HG02970 (cell line): Measurements from ENCODE around the gene TARM1.
"Not testable (repeated sequence)": the region's sequence is repeated elsewhere in the genome, so short reads cannot be mapped to it uniquely, and the experiment has no call there.

ENCODE experiments used
- ATAC-seq: cut with Tn5 transposase; IDR thresholded peaks from one replicate; pipeline ENCODE4 v1.9.1; 2021; ENCODE audit warnings: mild to moderate bottlenecking, moderate library complexity, moderate number of reproducible peaks; ENCODE audit not compliant: unreplicated experiment, low FRiP score

The TARM1 gene

DNA sequence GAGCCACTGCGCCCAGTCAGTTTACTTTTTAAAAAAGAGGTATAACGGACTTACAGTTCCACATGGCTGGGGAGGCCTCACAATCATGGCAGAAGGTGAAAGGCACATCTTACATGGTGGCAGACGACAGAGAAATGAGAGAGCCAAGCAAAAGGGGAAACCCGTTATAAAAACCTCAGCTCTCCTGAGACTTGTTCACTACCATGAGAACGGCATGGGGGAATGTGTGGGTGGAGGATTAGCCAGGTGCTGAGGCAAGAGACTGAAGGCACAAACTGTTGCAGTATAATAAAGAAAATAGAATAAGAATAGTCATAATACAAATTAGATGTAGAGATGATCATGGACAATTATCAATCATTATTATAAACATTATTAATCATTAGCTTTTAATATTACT is 44.6 kb downstream of the TARM1 start:
- not testable (repeated sequence) for ATAC-seq

- no peak for ATAC-seq
Observed at GRCh38 chr19:54035215-54036178, 45.7 kb downstream of the TARM1 start.

- no peak for ATAC-seq
Observed at GRCh38 chr19:54030895-54031586, 50.1 kb downstream of the TARM1 start.

DNA sequence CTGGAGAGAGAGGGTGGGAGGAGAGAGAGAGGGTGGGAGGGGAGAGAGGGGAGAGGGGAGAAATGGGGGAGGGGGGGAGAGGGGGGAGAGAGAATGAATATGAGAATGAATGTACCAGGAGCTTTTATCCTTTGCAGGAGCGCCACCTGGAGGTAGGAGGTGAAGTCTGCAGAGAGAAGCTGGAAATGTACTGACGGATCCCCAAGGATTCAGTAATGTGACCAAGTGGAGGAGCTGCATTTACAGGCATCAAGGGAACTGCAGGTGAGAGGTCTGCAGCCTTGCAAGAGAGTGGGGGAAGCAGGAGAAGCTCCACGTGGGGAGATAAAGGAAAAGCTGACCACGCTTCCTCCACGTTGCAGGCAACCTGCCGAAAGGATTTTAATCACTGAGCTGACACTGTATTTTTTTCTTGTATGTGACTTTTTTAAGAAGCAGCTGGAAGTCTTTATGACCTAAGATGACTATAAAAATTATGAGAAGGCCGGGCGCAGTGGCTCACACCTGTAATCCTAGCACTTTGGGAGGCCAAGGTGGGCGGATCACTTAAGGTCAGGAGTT is 51.2 kb downstream of the TARM1 start:
- ATAC-seq = no peak

DNA sequence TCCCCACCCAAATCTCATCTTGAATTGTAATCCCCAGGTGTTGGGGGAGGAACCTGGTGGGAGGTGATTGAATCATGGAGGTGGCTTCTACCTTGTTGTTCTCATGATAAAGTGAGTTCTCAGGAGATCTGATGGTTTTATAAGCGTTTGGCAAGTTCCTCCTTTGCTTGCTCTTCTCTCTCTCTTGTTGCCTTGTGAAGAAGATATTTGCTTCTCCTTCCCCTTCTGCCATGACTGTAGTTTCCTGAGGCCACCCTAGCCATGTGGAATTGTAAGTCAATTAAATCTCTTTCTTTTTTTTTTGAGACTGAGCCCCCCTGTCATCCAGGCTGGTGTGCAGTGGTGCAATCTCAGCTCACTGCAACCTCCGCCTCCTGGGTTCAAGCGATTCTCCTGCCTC is 51.9 kb downstream of the TARM1 start:
- no peak for ATAC-seq

DNA sequence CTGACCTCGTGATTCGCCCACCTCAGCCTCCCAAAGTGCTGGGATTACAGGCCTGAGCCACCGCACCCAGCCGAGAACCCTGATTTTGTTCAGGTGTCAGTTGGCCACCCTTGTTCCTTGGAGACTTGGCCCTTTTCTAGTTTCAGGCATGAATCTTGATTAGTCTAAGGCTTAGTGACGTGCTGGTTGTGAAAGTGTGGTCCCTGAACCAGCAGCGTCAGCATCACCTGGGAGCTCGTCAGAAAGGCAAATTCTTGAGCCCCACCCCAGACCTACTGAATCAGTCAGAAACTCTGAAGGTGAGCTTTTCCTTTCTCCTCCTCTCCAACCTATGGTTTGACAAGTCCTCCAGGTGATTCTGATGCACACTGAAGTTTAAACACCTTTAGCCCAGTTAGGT is 54.5 kb downstream of the TARM1 start:
- ATAC-seq = no peak

DNA sequence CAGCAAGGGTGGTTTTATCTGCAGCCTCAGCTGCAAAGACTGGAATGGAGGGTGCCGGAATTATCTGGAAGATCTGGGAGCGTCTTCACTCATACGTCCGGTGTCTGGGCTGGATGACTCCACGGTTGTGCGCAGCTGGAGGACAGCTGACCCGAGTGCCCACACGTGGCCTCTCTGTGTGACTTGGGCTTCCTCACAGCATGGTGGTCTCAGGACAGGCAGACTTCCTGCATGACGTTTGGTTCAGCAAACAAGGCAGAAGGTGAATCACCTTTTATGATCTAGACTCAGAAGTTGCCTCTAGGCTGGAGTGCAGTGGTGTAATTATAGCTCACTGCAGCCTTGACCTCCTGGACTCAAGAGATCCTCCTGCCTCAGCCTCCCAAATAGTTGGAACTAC is 56.5 kb downstream of the TARM1 start:
- ATAC-seq = no peak

DNA sequence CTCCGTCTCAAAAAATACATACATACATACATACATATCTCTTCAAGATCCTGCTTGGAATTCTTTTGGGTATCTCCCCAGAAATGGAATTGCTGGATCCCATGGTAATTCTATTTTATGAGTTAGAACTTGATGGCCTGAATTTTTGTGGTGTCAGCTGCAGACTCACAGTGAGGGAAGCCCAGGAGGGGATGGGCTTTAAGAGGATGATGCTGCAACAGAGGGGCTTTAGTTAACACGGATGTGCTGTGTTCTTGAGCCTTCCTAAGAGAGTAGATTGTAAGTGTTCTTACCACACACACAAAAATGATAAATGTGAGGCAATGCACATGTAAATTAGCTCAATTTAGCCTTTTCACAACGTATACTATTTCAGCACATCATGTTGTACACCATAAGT is 58.0 kb downstream of the TARM1 start:
- ATAC-seq = no peak

- ATAC-seq = no peak
Observed at GRCh38 chr19:54021932-54022331, 59.2 kb downstream of the TARM1 start.

DNA sequence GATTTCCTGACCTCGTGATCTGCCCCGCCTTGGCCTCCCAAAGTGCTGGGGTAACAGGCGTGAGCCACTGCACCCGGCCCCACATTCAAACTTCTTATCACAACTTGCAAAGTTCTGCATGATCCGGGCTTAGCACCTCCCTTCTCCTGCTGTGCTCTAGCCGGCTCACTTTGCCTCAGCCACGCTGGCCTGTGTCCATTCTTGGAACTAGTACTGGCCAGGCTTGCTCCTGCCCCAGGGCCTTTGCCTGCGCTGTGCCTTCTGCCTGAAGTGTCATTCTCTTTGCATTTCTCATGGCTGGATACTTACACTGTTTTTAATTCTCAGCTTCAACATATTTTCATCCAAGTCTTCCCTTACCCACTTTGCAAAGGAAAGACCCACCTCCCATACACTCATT is 59.8 kb downstream of the TARM1 start:
- ATAC-seq = no peak
